Measurements from ENCODE around the gene YIF1A.
A peak's percentile ranks its signal among the peaks of the same experiment; 100 is the strongest.

The YIF1A gene

GRCh38 chr11:66309475-66309874 is 20.5 kb upstream of the YIF1A start:
- no peaks in the 10 kb centered on the region for H3K9me3 ChIP-seq (ENCODE audit: control insufficient read depth, insufficient read depth, low read depth, low read length)
- H3K27ac ChIP-seq (ENCODE audit: extremely low read depth, low read depth, low read length), result no peak overlapping the region
- H3K36me3 ChIP-seq (ENCODE audit: control insufficient read depth in 2 of 2, insufficient read depth in 1 of 2, low read length in 2 of 2), result no peaks in the 10 kb centered on the region
- CTCF ChIA-PET, result interaction anchor here (1.0 to 1.5 kb wide), 4 partner anchors 15 to 55 kb away, joined by 3 to 5 read pairs (median 3); partner anchors contain the start of gene TMEM151A
- no peaks in the 10 kb centered on the region for H3K4me1 ChIP-seq (ENCODE audit: control insufficient read depth, insufficient read depth, low read length)
- H3K4me3 ChIP-seq (ENCODE audit: low read depth, low read length), result no peak overlapping the region
- TF ChIP-seq ZNF560 (tag by site-specific recombination; IDR thresholded peaks at IDR 0.05; ENCODE audit: borderline replicate concordance) (no peak), AEBP2 (tag by site-specific recombination; IDR thresholded peaks at IDR 0.05; ENCODE audit: borderline replicate concordance) (no peak), ZNF510 (tag by site-specific recombination; IDR thresholded peaks at IDR 0.05; ENCODE audit: insufficient replicate concordance) (no peak), ZNF501 (tag by site-specific recombination; IDR thresholded peaks at IDR 0.05) (no peak), RBAK (tag by site-specific recombination; IDR thresholded peaks at IDR 0.05) (no peak), ZNF621 (tag by site-specific recombination; IDR thresholded peaks at IDR 0.05) (no peak), ZNF843 (tag by site-specific recombination; IDR thresholded peaks at IDR 0.05) (no peak), ZNF292 (tag by site-specific recombination; IDR thresholded peaks at IDR 0.05; ENCODE audit: borderline replicate concordance, low read depth) (no peak), PBX3 (CRISPR knock-in tag; IDR thresholded peaks at IDR 0.05) (no peak)
- POLR2A ChIA-PET, result interaction anchor here (0.6 kb wide), 1 partner anchor 79 kb away, joined by 5 read pairs; no protein-coding TSS in a partner anchor

GRCh38 chr11:66302656-66303055 is 13.7 kb upstream of the YIF1A start:
- no peak for TF ChIP-seq KLF7 (tag by site-specific recombination; IDR thresholded peaks at IDR 0.05; ENCODE audit: borderline replicate concordance)
- TF ChIP-seq ZFHX2 (tag by site-specific recombination; conservative IDR thresholded peaks at IDR 0.05), result peak; percentile 48
- no peak for TF ChIP-seq MEIS1 (CRISPR knock-in tag; IDR thresholded peaks at IDR 0.05; ENCODE audit: borderline replicate concordance)
- TF ChIP-seq ZFP41 (tag by site-specific recombination; IDR thresholded peaks at IDR 0.05; ENCODE audit: borderline replicate concordance), result no peak
- peak; percentile 53 for TF ChIP-seq EGR2 (tag by site-specific recombination; IDR thresholded peaks at IDR 0.05; ENCODE audit: low read depth)
- ChIA-PET POLR2A (interaction anchor here (0.5 to 1.6 kb wide), 4 partner anchors 10 to 1403 kb away, joined by 3 to 7 read pairs (median 6); no protein-coding TSS in a partner anchor), CTCF (interaction anchor here (0.6 to 3.2 kb wide), 3 partner anchors 9 to 19 kb away, joined by 3 to 18 read pairs (median 4); no protein-coding TSS in a partner anchor)
- no peaks in the 10 kb centered on the region for H3K9me3 ChIP-seq (ENCODE audit: control insufficient read depth, insufficient read depth, low read depth, low read length)
- no peak overlapping the region for H3K4me3 ChIP-seq (ENCODE audit: low read depth, low read length)
- H3K4me1 ChIP-seq (ENCODE audit: control insufficient read depth, insufficient read depth, low read length), result no peaks in the 10 kb centered on the region
- H3K27ac ChIP-seq (ENCODE audit: extremely low read depth, low read depth, low read length), result no peak overlapping the region
- no peaks in the 10 kb centered on the region for H3K36me3 ChIP-seq (ENCODE audit: control insufficient read depth in 2 of 2, insufficient read depth in 1 of 2, low read length in 2 of 2)

GRCh38 chr11:66299186-66299585 is 10.2 kb upstream of the YIF1A start:
- no peak overlapping the region for H3K4me3 ChIP-seq (ENCODE audit: low read depth, low read length)
- H3K36me3 ChIP-seq (ENCODE audit: control insufficient read depth in 2 of 2, insufficient read depth in 1 of 2, low read length in 2 of 2), result no peaks in the 10 kb centered on the region
- TF ChIP-seq ZNF692 (tag by site-specific recombination; IDR thresholded peaks at IDR 0.05) (no peak), ZFHX2 (tag by site-specific recombination; conservative IDR thresholded peaks at IDR 0.05) (peak; percentile 31; the same call in 1 of the 2 replicates)
- CTCF ChIA-PET, result interaction anchor here (0.7 to 1.7 kb wide), 4 partner anchors 12 to 1164 kb away, joined by 3 to 11 read pairs (median 4); no protein-coding TSS in a partner anchor
- H3K9me3 ChIP-seq (ENCODE audit: control insufficient read depth, insufficient read depth, low read depth, low read length), result no peaks in the 10 kb centered on the region
- POLR2A ChIA-PET, result interaction anchor here (2.8 kb wide), 1 partner anchor 10 kb away, joined by 13 read pairs; the partner anchor contains the start of gene YIF1A
- no peaks in the 10 kb centered on the region for H3K4me1 ChIP-seq (ENCODE audit: control insufficient read depth, insufficient read depth, low read length)
- no peak overlapping the region for H3K27ac ChIP-seq (ENCODE audit: extremely low read depth, low read depth, low read length)

All from HEK293 (cell line).